ENCODE data around the gene PROB1.

GRCh38 chr5:139419226-139420192 lies 24.6 kb upstream of the PROB1 start:
- TF ChIP-seq POLR2A (IDR thresholded peaks at IDR 0.05), result no peak
- TF ChIP-seq CTCF (IDR thresholded peaks at IDR 0.05 in 4 of 5, conservative IDR thresholded peaks at IDR 0.05 in 1 of 5), result no peak

Measured in gastrocnemius medialis (tissue), 4 donors.